ENCODE data around the gene UGT2A3. TPM values are rescaled to one million over a fixed set of nuclear protein-coding genes. Genes with fewer than 3 reads are reported as not detected.
A peak's percentile ranks its signal among the peaks of the same experiment; 100 is the strongest.

UGT2A3 gene
- total and polyA plus RNA-seq, 2 of the 8 experiments (the other 6 are each of a cell fraction or from before 2014, with no cell fraction given): not detected

GRCh38 chr4:68904786-68905185 lies 46.8 kb downstream of the UGT2A3 start (continued):
- TF ChIP-seq CHD7 (IDR thresholded peaks at IDR 0.05; ENCODE audit: insufficient replicate concordance, low read length) (no peak), PHF8 (conservative IDR thresholded peaks at IDR 0.05; ENCODE audit: low read depth, low read length) (no peak), CTCF (IDR thresholded peaks at IDR 0.05; ENCODE audit: control extremely low read depth in 1 of 3, insufficient read depth in 1 of 3, low read depth in 1 of 3, low read length in 3 of 3) (peak; percentile 43 to 51 (median 47)), CBX8 (IDR thresholded peaks at IDR 0.05; ENCODE audit: borderline replicate concordance, low read depth, low read length) (no peak), BRCA1 (IDR thresholded peaks at IDR 0.05; ENCODE audit: low read depth, low read length) (no peak), HDAC2 (IDR thresholded peaks at IDR 0.05; ENCODE audit: borderline replicate concordance in 1 of 2, low read depth in 2 of 2, low read length in 2 of 2) (no peak), RAD21 (IDR thresholded peaks at IDR 0.05 in 1 of 2, conservative IDR thresholded peaks at IDR 0.05 in 1 of 2; ENCODE audit: low read depth in 2 of 2, low read length in 2 of 2) (peak; percentile 48 to 66)
